Stimulated activated CD4-positive, alpha-beta T cell treated with anti-CD3 and anti-CD28 coated beads, Interleukin-1b, Interleukin-23, amount 100 ng/mL, for 24 hours (primary cell): ENCODE data around the gene DDX39A.
"Not testable (repeated sequence)": the region's sequence is repeated elsewhere in the genome, so short reads cannot be mapped to it uniquely, and the experiment has no call there.

ENCODE experiments used
- DNase-seq, 4 experiments: peaks; one replicate each; pipeline ENCODE4 v3.0.0-alpha.2; 2020; ENCODE audit warnings: low read depth in 4 of 4, low spot score in 1 of 4

Gene DDX39A

GRCh38 chr19:14419106-14419813 lies at the start of gene DDX39A:
DDX39A (minus strand) TSS chr19:14419341; CDS start chr19:14413220, 6,121 bp downstream.
- peak; percentile 84 to 96 (median 88) for DNase-seq

- DNase-seq = no peak
Observed at GRCh38 chr19:14467816-14468215, 48.7 kb upstream of the DDX39A start.

- DNase-seq = no peak
Observed at GRCh38 chr19:14467391-14467790, 48.2 kb upstream of the DDX39A start.

- DNase-seq = no peak
Observed at GRCh38 chr19:14463747-14464146, 44.6 kb upstream of the DDX39A start.

- DNase-seq = not testable (repeated sequence)
Observed at GRCh38 chr19:14462401-14462800, 43.3 kb upstream of the DDX39A start.

- no peak for DNase-seq
Observed at GRCh38 chr19:14460935-14461334, 41.8 kb upstream of the DDX39A start.

- DNase-seq = no peak
Observed at GRCh38 chr19:14459703-14460102, 40.6 kb upstream of the DDX39A start.

GRCh38 chr19:14452303-14452702 lies 33.2 kb upstream of the DDX39A start:
- DNase-seq = not testable (repeated sequence)

GRCh38 chr19:14450876-14451275 lies 31.7 kb upstream of the DDX39A start:
- DNase-seq = no peak

- peak in 2 of 4 experiments; percentile 51 to 72 for DNase-seq
Observed at GRCh38 chr19:14450168-14450874, 31.2 kb upstream of the DDX39A start.

- DNase-seq = no peak
Observed at GRCh38 chr19:14449321-14449720, 30.2 kb upstream of the DDX39A start.

- no peak for DNase-seq
Observed at GRCh38 chr19:14446336-14447036, 27.3 kb upstream of the DDX39A start.

- no peak for DNase-seq
Observed at GRCh38 chr19:14443632-14444216, 24.6 kb upstream of the DDX39A start.

- DNase-seq = no peak
Observed at GRCh38 chr19:14442891-14443631, 23.9 kb upstream of the DDX39A start.

GRCh38 chr19:14441041-14441938 lies 22.1 kb upstream of the DDX39A start:
- no peak for DNase-seq

- peak in 3 of 4 experiments; percentile 54 to 77 (median 68) for DNase-seq
Observed at GRCh38 chr19:14440049-14440448, 20.9 kb upstream of the DDX39A start.

GRCh38 chr19:14439014-14439413 lies 19.9 kb upstream of the DDX39A start:
- DNase-seq = no peak

- no peak for DNase-seq
Observed at GRCh38 chr19:14437578-14438140, 18.5 kb upstream of the DDX39A start.

- no peak for DNase-seq
Observed at GRCh38 chr19:14435320-14436050, 16.3 kb upstream of the DDX39A start.
